Transverse colon (tissue), 4 donors: Measurements from ENCODE around the gene GLUL. TPM values are rescaled to one million over a fixed set of nuclear protein-coding genes. Genes with fewer than 3 reads are reported as not detected.

Experiments
- DNase-seq: peaks from one replicate; pipeline ENCODE4 v3.0.0-alpha.2; 2019
- H3K27ac ChIP-seq, 4 donors: fragments of 200-600 bp; sonication (generic); 2 replicates each; pipeline ENCODE4 v1.5.1; 2016 to 2018; ENCODE audit warnings: inconsistent platforms in 4 of 4
- H3K27me3 ChIP-seq: fragments of 200-600 bp; sonication (generic); 2 replicates; pipeline ENCODE4 v1.5.1; 2017; ENCODE audit warnings: inconsistent platforms
- H3K36me3 ChIP-seq, 4 donors: fragments of 200-600 bp; sonication (generic); 2 replicates each; pipeline ENCODE4 v1.5.1; 2017 to 2019; ENCODE audit warnings: inconsistent platforms in 4 of 4
- H3K4me1 ChIP-seq, 4 donors: fragments of 200-600 bp; sonication (generic); 2 replicates each; pipeline ENCODE4 v1.5.1; 2017 to 2020; ENCODE audit warnings: inconsistent platforms in 4 of 4
- H3K4me3 ChIP-seq, 4 donors: fragments of 200-600 bp; sonication (generic); 1 replicate in 1 of 4; 2 replicates in 3 of 4; pipeline versions ENCODE4 v1.5.1 to v1.6.1; 2017 to 2019; ENCODE audit warnings: inconsistent platforms in 4 of 4
- H3K9me3 ChIP-seq, 2 donors: fragments of 200-600 bp; sonication (generic); 2 replicates each; pipeline ENCODE4 v1.5.1; 2017 to 2019; ENCODE audit warnings: inconsistent platforms in 2 of 2
- EP300 ChIP-seq: sonication (generic); formaldehyde crosslinking; IDR thresholded peaks from one replicate; pipeline ENCODE4 v1.6.1; 2017; ENCODE audit warnings: antibody characterized with exemption, low read depth
- POLR2A ChIP-seq: fragments of 450-650 bp; IDR thresholded peaks from one replicate; pipeline ENCODE4 v1.6.1; 2016; ENCODE audit warnings: antibody characterized with exemption, mild to moderate bottlenecking, moderate library complexity
- POLR2AphosphoS5 ChIP-seq, 3 donors: sonication (generic); formaldehyde crosslinking; IDR thresholded peaks; one replicate each; pipeline ENCODE4 v1.6.1; 2016; ENCODE audit warnings: antibody characterized with exemption in 3 of 3
- WGBS, 2 donors: methylation state at CpG; one replicate each; pipeline ENCODE4 v1.1.5; 2018; ENCODE audit warnings: low coverage in 1 of 2; 5-methylcytosine and 5-hydroxymethylcytosine counted together
- in situ Hi-C, 4 donors: fragments of 200-750 bp; cut with MboI; loops; one replicate each; pipeline versions ENCODE4 v1.15.0 to v1.15.1; 2017; ENCODE audit warnings: low sequenced_read_pairs in 3 of 4, low pct_ligation_motif_present in 1 of 4, low pct_unique_long_range_greater_than_20kb in 1 of 4
- intact Hi-C: fragments of 100-400 bp; cut with DNase I; formaldehyde crosslinking; loops from one replicate; pipeline ENCODE4 v1.15.1; 2023; ENCODE audit warnings: low total_unique reads
- total RNA-seq, 4 donors: library from RNA; depleted of rRNA; stranded (reverse); fragments of >200 nt; gene quantifications; one replicate each; pipeline ENCODE4 v1.1.0, GENCODE V29; 2016
- TF ChIP-seq, protein P1 (sequence below), 5 experiments: fragments of 200-600 bp in 3 of 5; fragments of 450-650 bp in 2 of 5; sonication (generic) in 3 of 5; IDR thresholded peaks; 1 replicate in 2 of 5; 2 replicates in 3 of 5; pipeline ENCODE4 v1.5.1; 2016 to 2017; ENCODE audit warnings: antibody characterized with exemption in 5 of 5, inconsistent platforms in 3 of 5, mild to moderate bottlenecking in 2 of 5, moderate library complexity in 1 of 5

Gene GLUL
- total RNA-seq, 4 donors from 2014 or later, result 312 to 1,104 (median 985) TPM

DNA sequence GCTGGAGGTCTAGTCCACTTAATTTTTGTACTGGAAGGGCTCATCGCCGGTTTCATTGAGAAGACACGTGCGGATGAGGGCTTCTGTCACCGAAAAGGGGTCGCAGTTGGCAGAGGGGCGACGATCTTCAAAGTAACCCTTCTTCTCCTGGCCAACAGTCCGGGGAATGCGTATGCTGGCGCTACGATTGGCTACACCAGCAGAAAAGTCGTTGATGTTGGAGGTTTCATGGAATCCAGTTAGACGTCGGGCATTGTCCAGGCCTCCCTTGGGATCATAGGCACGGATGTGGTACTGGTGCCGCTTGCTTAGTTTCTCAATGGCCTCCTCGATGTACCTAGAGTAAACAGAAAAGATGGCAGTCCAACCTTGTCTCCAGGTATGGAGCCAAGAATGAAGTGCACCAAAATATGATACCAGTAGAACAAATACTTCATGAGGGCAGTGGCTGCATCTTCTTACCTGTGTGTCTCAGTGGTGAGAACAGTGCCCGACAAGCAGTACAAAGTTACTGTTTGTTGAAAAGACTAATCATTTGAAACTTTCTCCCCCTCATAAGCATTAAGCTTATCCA lies 7.1 kb downstream of the GLUL start:
- no peaks in the 10 kb centered on the region for H3K9me3 ChIP-seq
- H3K27me3 ChIP-seq, result no peaks in the 10 kb centered on the region
- intact Hi-C loops (no loop called here), in situ Hi-C loops (no loop called here)
- 95 to 100% methylated on average over 1 to 19 of the region's 19 CpGs for WGBS, 2 donors
- H3K36me3 ChIP-seq, result peaks cover 0 to 63% (median 39%) of the 10 kb centered on the region in 4 donors
- DNase-seq, result no peak
- H3K27ac ChIP-seq, result no peak overlapping the region
- peaks cover 0 to 36% (median 16%) of the 10 kb centered on the region in 4 donors for H3K4me1 ChIP-seq
- H3K4me3 ChIP-seq, result no peak overlapping the region
- TF ChIP-seq EP300, result no peak
- TF ChIP-seq POLR2AphosphoS5 (IDR thresholded peaks at IDR 0.05), result peak in 1 of 3 donors; percentile 8
- TF ChIP-seq, protein P1, sequence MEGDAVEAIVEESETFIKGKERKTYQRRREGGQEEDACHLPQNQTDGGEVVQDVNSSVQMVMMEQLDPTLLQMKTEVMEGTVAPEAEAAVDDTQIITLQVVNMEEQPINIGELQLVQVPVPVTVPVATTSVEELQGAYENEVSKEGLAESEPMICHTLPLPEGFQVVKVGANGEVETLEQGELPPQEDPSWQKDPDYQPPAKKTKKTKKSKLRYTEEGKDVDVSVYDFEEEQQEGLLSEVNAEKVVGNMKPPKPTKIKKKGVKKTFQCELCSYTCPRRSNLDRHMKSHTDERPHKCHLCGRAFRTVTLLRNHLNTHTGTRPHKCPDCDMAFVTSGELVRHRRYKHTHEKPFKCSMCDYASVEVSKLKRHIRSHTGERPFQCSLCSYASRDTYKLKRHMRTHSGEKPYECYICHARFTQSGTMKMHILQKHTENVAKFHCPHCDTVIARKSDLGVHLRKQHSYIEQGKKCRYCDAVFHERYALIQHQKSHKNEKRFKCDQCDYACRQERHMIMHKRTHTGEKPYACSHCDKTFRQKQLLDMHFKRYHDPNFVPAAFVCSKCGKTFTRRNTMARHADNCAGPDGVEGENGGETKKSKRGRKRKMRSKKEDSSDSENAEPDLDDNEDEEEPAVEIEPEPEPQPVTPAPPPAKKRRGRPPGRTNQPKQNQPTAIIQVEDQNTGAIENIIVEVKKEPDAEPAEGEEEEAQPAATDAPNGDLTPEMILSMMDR (IDR thresholded peaks at IDR 0.05), result no peak
- no peak for TF ChIP-seq POLR2A

DNA sequence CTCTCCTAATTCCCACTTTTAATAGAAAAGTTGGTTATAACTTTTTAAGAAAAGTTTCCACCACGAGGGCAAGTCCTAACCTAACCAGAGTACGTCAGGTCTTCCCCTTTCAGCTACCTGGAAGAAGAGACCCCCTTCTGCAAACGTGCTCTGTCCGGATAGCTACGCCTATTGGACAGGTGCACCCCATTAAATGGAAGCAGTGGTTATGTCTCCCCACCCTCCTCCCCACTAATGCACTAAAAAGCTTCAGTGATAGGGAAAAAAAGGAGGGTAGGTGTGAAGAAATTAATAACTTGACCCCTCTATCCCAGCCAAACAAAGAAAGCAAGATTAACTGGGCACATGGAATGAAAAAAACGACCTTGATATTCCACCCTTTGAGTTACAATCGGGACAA lies 7.7 kb downstream of the GLUL start:
- DNase-seq, result no peak
- peaks cover 0 to 63% (median 39%) of the 10 kb centered on the region in 4 donors for H3K36me3 ChIP-seq
- TF ChIP-seq POLR2AphosphoS5 (IDR thresholded peaks at IDR 0.05), result peak in 2 of 3 donors; percentile 14 to 26
- no peak for TF ChIP-seq POLR2A

DNA sequence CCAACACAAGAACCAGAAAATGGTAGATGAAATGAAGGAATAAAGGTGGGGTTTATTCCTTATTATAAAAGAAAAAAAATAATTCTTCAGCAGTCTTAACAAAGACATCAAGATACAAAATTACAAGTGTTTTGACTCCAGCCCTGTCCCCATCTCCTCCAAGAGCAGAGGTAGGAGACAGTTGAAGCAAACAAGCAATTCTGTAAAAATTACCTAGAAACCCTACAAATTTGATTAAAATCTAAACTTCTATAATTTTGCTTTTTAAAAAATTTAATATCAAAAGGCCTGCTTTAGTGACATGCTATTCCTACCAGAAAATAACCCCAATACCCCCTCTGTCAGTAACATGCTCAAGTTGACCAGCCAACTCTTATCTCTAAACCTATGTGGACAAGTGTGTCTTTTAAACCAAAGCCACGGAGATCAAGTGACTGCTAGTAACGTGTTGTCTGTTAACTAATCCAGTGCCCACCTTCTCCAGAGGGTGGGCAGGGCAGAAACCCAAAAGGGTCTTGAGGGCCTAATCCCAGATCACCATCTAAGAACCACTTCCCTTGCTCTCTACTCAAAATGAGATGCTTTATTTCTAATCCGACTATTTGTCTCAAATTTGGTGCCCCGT lies 8.4 kb downstream of the GLUL start:
- in situ Hi-C loops (no loop called here), intact Hi-C loops (no loop called here)
- Histone ChIP-seq H3K4me3 (no peak overlapping the region), H3K4me1 (peaks cover 0 to 26% (median 6%) of the 10 kb centered on the region in 4 donors), H3K9me3 (no peaks in the 10 kb centered on the region), H3K27me3 (no peaks in the 10 kb centered on the region), H3K27ac (no peak overlapping the region), H3K36me3 (peaks cover 0 to 58% (median 36%) of the 10 kb centered on the region in 4 donors)
- WGBS, 2 donors, result 77 to 86% methylated on average over 4 of the region's 4 CpGs
- TF ChIP-seq, protein P1 (IDR thresholded peaks at IDR 0.05), result no peak
- TF ChIP-seq POLR2AphosphoS5 (IDR thresholded peaks at IDR 0.05), result peak in 2 of 3 donors; percentile 5 to 28
- DNase-seq, result no peak

More for the DNA sequence above, 7.7 kb downstream of the GLUL start:
- Histone ChIP-seq H3K4me1 (peaks cover 0 to 34% (median 14%) of the 10 kb centered on the region in 4 donors), H3K27me3 (no peaks in the 10 kb centered on the region), H3K27ac (no peak overlapping the region), H3K4me3 (no peak overlapping the region), H3K9me3 (no peaks in the 10 kb centered on the region)
- intact Hi-C loops (no loop called here), in situ Hi-C loops (no loop called here)
- WGBS, 2 donors, result 84% methylated on average over 7 of the region's 7 CpGs

DNA sequence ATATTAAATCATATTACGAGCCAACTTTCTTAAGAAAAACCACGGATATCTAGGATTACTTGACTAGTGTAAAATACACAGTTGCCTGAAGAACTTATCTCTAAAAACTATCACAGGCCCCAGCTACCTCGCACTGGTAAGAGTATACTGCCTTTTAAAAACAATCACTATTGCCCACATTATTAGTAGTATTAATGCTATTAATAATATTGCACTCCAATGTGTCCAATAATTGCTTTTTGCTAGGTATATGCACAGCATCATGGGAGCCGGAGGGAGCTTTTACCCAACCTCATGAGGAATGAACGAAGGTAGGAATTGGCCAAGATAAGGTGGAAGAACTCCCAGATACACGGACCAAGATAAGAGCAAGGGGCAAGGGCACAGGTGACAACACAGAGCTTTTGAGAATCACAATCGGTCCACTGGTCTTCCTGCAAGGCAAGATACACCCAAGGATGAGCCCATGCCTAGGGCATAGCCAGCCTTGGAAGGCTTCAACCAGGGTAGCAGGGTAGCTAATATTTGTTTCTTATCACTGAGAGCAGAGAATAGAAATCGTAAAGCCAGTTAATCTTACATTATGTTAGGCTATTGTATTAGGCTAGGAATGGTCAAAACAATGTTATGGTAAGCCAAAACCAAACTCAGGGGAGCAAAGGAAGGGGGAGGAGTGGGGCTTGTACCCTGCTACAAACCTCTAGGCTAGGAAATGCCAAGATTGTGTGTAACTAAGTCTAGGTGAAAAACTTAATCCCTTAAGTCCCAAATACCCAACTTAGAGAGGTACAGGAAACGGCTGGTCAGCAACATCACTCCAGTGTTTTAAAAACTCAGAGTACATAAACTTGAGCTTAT lies 9.4 kb downstream of the GLUL start:
- H3K27ac ChIP-seq, result no peak overlapping the region
- WGBS, 2 donors, result 88 to 91% methylated on average over 5 to 9 of the region's 9 CpGs
- intact Hi-C loops (no loop called here), in situ Hi-C loops (no loop called here)
- DNase-seq, result no peak
- H3K36me3 ChIP-seq, result peaks cover 0 to 48% (median 31%) of the 10 kb centered on the region in 4 donors
- no peaks in the 10 kb centered on the region for H3K27me3 ChIP-seq
- no peak overlapping the region for H3K4me3 ChIP-seq
- H3K4me1 ChIP-seq, result peaks cover 0 to 22% (median 4%) of the 10 kb centered on the region in 4 donors
- no peak for TF ChIP-seq POLR2A
- TF ChIP-seq, protein P1 (IDR thresholded peaks at IDR 0.05), result no peak
- peak in 1 of 3 donors; percentile 9 for TF ChIP-seq POLR2AphosphoS5 (IDR thresholded peaks at IDR 0.05)
- no peaks in the 10 kb centered on the region for H3K9me3 ChIP-seq
